ENCODE results near the gene ZNF496. TPM values are rescaled to one million over a fixed set of nuclear protein-coding genes. Genes with fewer than 3 reads are reported as not detected.

Gene ZNF496
- total RNA-seq, 1 experiment from 2014 or later = 21.4 TPM

GRCh38 chr1:247329097-247329617 lies 2.5 kb downstream of the ZNF496 start:
- ChIA-PET POLR2A (no interaction called here), CTCF (no interaction called here)
- no peak overlapping the region for H3K27ac ChIP-seq (ENCODE audit: low read length)
- no peak for TF ChIP-seq TCF7L2 (IDR thresholded peaks at IDR 0.05; ENCODE audit: low read depth, low read length)
- no peak for TF ChIP-seq SIN3A (IDR thresholded peaks at IDR 0.05; ENCODE audit: borderline replicate concordance, insufficient read depth, low read depth, low read length)
- no peak for TF ChIP-seq CTCF (IDR thresholded peaks at IDR 0.05)
- no peak for TF ChIP-seq REST (IDR thresholded peaks at IDR 0.05; ENCODE audit: insufficient read depth in 1 of 2, low read depth in 2 of 2, low read length in 1 of 2)
- no peak for TF ChIP-seq POLR2AphosphoS5 (IDR thresholded peaks at IDR 0.05; ENCODE audit: low read depth, low read length)
- no peak for ATAC-seq
- in situ Hi-C loops (cut with HindIII; ENCODE audit: low pct_unique_long_range_greater_than_20kb, low sequenced_read_pairs) = no loop called here
- H3K9me3 ChIP-seq (ENCODE audit: control insufficient read depth, insufficient read depth, low read depth, low read length) = no peaks in the 10 kb centered on the region
- H3K36me3 ChIP-seq (ENCODE audit: control insufficient read depth, insufficient read depth, low read length) = peaks cover 6% of the 10 kb centered on the region
- no peaks in the 10 kb centered on the region for H3K27me3 ChIP-seq (ENCODE audit: control insufficient read depth, insufficient read depth, low read length)
- intact Hi-C loops (cut with micrococcal nuclease; ENCODE audit: unreplicated experiment) = no loop called here
- no TSS peak for BruUV-seq (replicated peaks)
- DNase-seq (ENCODE audit: low read depth, low spot score) = no peak
- H3K4me3 ChIP-seq (ENCODE audit: low read depth in 2 of 2, low read length in 2 of 2) = no peak overlapping the region
- H3K4me1 ChIP-seq (ENCODE audit: control insufficient read depth, insufficient read depth, low read length) = peaks cover 12% of the 10 kb centered on the region

- Histone ChIP-seq H3K27me3 (ENCODE audit: control insufficient read depth, insufficient read depth, low read length) (no peaks in the 10 kb centered on the region), H3K27ac (ENCODE audit: low read length) (no peak overlapping the region), H3K4me1 (ENCODE audit: control insufficient read depth, insufficient read depth, low read length) (peaks cover 12% of the 10 kb centered on the region), H3K36me3 (ENCODE audit: control insufficient read depth, insufficient read depth, low read length) (peaks cover 6% of the 10 kb centered on the region), H3K4me3 (ENCODE audit: low read depth in 2 of 2, low read length in 2 of 2) (no peak overlapping the region), H3K9me3 (ENCODE audit: control insufficient read depth, insufficient read depth, low read depth, low read length) (no peaks in the 10 kb centered on the region)
- ChIA-PET CTCF (no interaction called here), POLR2A (no interaction called here)
- TF ChIP-seq SIN3A (IDR thresholded peaks at IDR 0.05; ENCODE audit: borderline replicate concordance, insufficient read depth, low read depth, low read length) (no peak), REST (IDR thresholded peaks at IDR 0.05; ENCODE audit: insufficient read depth in 1 of 2, low read depth in 2 of 2, low read length in 1 of 2) (no peak), TCF7L2 (IDR thresholded peaks at IDR 0.05; ENCODE audit: low read depth, low read length) (no peak), POLR2AphosphoS5 (IDR thresholded peaks at IDR 0.05; ENCODE audit: low read depth, low read length) (no peak), CTCF (IDR thresholded peaks at IDR 0.05) (no peak)
- no peak for DNase-seq (ENCODE audit: low read depth, low spot score)
- intact Hi-C loops (cut with micrococcal nuclease; ENCODE audit: unreplicated experiment) = no loop called here
- in situ Hi-C loops (cut with HindIII; ENCODE audit: low pct_unique_long_range_greater_than_20kb, low sequenced_read_pairs) = no loop called here
- no peak for ATAC-seq
- no TSS peak for BruUV-seq (replicated peaks)
These were observed 3.4 kb downstream of the ZNF496 start for GRCh38 chr1:247328311-247328710.
